PC-3 (cell line): Measurements from ENCODE around the gene KCNK2. TPM values are rescaled to one million over a fixed set of nuclear protein-coding genes. Genes with fewer than 3 reads are reported as not detected.

ENCODE experiments used
- ATAC-seq: fragments of 200-7000 bp; cut with Tn5 transposase; 2 replicates; pipeline ENCODE4 v1.9.1; 2020; ENCODE audit warnings: mild to moderate bottlenecking, moderate library complexity
- BruUV-seq: library from RNA; stranded (reverse); fragments of 400-500 nt; replicated peaks from 2 replicates; lab custom pipeline; 2021; lab: Mats Ljungman, UMichigan
- CTCF ChIA-PET: fragments of 300-600 bp; sonication (Branson Sonifier 250); formaldehyde crosslinking; loops from one replicate; lab custom pipeline; 2022; ENCODE audit warnings: antibody characterized with exemption; lab: Charles Lee
- POLR2A ChIA-PET: fragments of 300-600 bp; sonication (Branson Sonifier 250); formaldehyde crosslinking; loops from one replicate; lab custom pipeline; 2022; ENCODE audit warnings: antibody characterized with exemption; ENCODE audit not compliant: unreplicated experiment; lab: Charles Lee
- DNase-seq: peaks from one replicate; pipeline ENCODE4 v3.0.0-alpha.2; 2015
- H2AFZ ChIP-seq: fragments of 300-600 bp; sonication (generic); 2 replicates; pipeline ENCODE4 v1.6.0; 2016; ENCODE audit warnings: antibody characterized with exemption, low read length
- H3F3A ChIP-seq: fragments of 300-600 bp; sonication (generic); one replicate; pipeline ENCODE4 v1.6.0; 2017; ENCODE audit warnings: antibody characterized with exemption, low read length, control low read depth, mild to moderate bottlenecking; ENCODE audit not compliant: unreplicated experiment
- H3K27ac ChIP-seq: fragments of 300-600 bp; sonication (generic); 2 replicates; pipeline ENCODE4 v1.5.1; 2016; ENCODE audit warnings: mild to moderate bottlenecking, low read length
- H3K27me3 ChIP-seq: fragments of 300-600 bp; sonication (generic); 2 replicates; pipeline ENCODE4 v1.6.1; 2016; ENCODE audit warnings: low read length, mixed read lengths
- H3K36me3 ChIP-seq: fragments of 300-600 bp; sonication (generic); 2 replicates; pipeline ENCODE4 v1.6.1; 2016; ENCODE audit warnings: low read depth, mixed run types, low read length, mixed read lengths
- H3K4me1 ChIP-seq: fragments of 300-600 bp; sonication (generic); 2 replicates; pipeline ENCODE4 v1.5.1; 2016; ENCODE audit warnings: low read length; ENCODE audit not compliant: insufficient read depth
- H3K4me2 ChIP-seq: fragments of 300-600 bp; sonication (generic); 2 replicates; pipeline ENCODE4 v1.6.0; 2016; ENCODE audit warnings: low read length
- H3K4me3 ChIP-seq: fragments of 300-600 bp; sonication (generic); 2 replicates; pipeline ENCODE4 v1.5.1; 2016; ENCODE audit warnings: mild to moderate bottlenecking, low read length, mixed read lengths
- H3K79me2 ChIP-seq: fragments of 300-600 bp; sonication (generic); 2 replicates; pipeline ENCODE4 v1.6.1; 2017; ENCODE audit warnings: low read length, mixed read lengths
- H3K9ac ChIP-seq: fragments of 300-600 bp; sonication (generic); 2 replicates; pipeline ENCODE4 v1.6.0; 2016; ENCODE audit warnings: mild to moderate bottlenecking, low read length
- H3K9me2 ChIP-seq: fragments of 300-600 bp; sonication (generic); replicated peaks from 2 replicates; pipeline ENCODE4 v1.6.1; 2016; ENCODE audit warnings: mixed run types, low read length, mixed read lengths
- H3K9me3 ChIP-seq: fragments of 300-600 bp; sonication (generic); 2 replicates; pipeline ENCODE4 v1.6.1; 2016; ENCODE audit warnings: low read length, mixed read lengths
- H4K20me1 ChIP-seq: fragments of 300-600 bp; sonication (generic); 2 replicates; pipeline ENCODE4 v1.6.1; 2016; ENCODE audit warnings: low read length, mixed read lengths
- EZH2 ChIP-seq: fragments of 300-600 bp; sonication (generic); IDR thresholded peaks from one replicate; pipeline ENCODE4 v1.6.1; 2017; ENCODE audit warnings: antibody characterized with exemption, mild to moderate bottlenecking, low read length; ENCODE audit not compliant: unreplicated experiment
- EZH2phosphoT487 ChIP-seq: fragments of 300-600 bp; sonication (generic); IDR thresholded peaks from 2 replicates; pipeline ENCODE4 v1.6.1; 2018; ENCODE audit warnings: mild to moderate bottlenecking, antibody characterized with exemption, low read length, borderline replicate concordance
- intact Hi-C: fragments of 100-400 bp; cut with micrococcal nuclease; formaldehyde crosslinking; loops from 2 replicates; pipeline ENCODE4 v1.9.0; 2023
- total RNA-seq: library from RNA; depleted of rRNA; stranded (reverse); fragments of >200 nt; gene quantifications from 2 replicates; pipeline ENCODE4 v1.2.3, GENCODE V29; 2014
- TF ChIP-seq, protein P1 (sequence below): fragments of 300-600 bp; sonication (generic); conservative IDR thresholded peaks from 2 replicates; pipeline ENCODE4 v1.5.1; 2017; ENCODE audit warnings: antibody characterized with exemption, low read depth, mild to moderate bottlenecking, low read length

Gene KCNK2
- total RNA-seq, 1 experiment from 2014 or later: not detected

DNA sequence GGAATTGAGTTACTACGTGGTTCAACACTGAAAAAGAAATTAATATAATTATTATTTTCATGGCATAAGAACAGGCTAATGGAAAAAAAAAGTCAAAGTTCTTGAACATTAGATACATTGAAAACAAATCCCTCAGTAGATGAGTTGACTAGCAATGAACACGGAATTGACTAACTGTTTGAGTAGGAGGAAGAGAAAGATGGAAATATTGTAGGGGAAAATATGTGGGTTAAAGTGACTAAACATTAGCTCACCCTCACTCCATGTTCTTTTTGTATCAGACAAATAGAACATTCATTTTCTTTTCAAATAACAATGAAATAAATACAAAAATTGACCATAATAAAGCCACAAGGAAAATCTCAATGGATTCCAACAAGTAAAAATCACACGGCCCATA is 84.3 kb downstream of the KCNK2 start:
- POLR2A ChIA-PET: interaction anchor here (0.7 kb wide), 1 partner anchor 264 kb away, joined by 6 read pairs; no protein-coding TSS in a partner anchor
- no TSS peak for BruUV-seq
- no peaks in the 10 kb centered on the region for H3F3A ChIP-seq
- H3K9me3 ChIP-seq: no peaks in the 10 kb centered on the region
- H3K79me2 ChIP-seq: no peaks in the 10 kb centered on the region
- H3K4me2 ChIP-seq: no peak overlapping the region
- TF ChIP-seq EZH2 (no peak), EZH2phosphoT487 (no peak)
- TF ChIP-seq, protein P1, sequence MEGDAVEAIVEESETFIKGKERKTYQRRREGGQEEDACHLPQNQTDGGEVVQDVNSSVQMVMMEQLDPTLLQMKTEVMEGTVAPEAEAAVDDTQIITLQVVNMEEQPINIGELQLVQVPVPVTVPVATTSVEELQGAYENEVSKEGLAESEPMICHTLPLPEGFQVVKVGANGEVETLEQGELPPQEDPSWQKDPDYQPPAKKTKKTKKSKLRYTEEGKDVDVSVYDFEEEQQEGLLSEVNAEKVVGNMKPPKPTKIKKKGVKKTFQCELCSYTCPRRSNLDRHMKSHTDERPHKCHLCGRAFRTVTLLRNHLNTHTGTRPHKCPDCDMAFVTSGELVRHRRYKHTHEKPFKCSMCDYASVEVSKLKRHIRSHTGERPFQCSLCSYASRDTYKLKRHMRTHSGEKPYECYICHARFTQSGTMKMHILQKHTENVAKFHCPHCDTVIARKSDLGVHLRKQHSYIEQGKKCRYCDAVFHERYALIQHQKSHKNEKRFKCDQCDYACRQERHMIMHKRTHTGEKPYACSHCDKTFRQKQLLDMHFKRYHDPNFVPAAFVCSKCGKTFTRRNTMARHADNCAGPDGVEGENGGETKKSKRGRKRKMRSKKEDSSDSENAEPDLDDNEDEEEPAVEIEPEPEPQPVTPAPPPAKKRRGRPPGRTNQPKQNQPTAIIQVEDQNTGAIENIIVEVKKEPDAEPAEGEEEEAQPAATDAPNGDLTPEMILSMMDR: no peak
- no peaks in the 10 kb centered on the region for H3K9me2 ChIP-seq
- H4K20me1 ChIP-seq: no peaks in the 10 kb centered on the region
- CTCF ChIA-PET: interaction anchor here (0.6 kb wide), 1 partner anchor 356 kb away, joined by 4 read pairs; no protein-coding TSS in a partner anchor
- H3K4me1 ChIP-seq: 0 out of 2 replicates have a peak, but pooled peaks cover 8% of the 10 kb centered on the region
- no peak overlapping the region for H2AFZ ChIP-seq
- intact Hi-C loops: no loop called here
- H3K27ac ChIP-seq: no peak overlapping the region
- peak; percentile 64 for DNase-seq
- no peaks in the 10 kb centered on the region for H3K27me3 ChIP-seq
- no peaks in the 10 kb centered on the region for H3K36me3 ChIP-seq
- H3K9ac ChIP-seq: no peak overlapping the region
- no peak; the same call in 1 of the 2 replicates for ATAC-seq
- no peak overlapping the region for H3K4me3 ChIP-seq

DNA sequence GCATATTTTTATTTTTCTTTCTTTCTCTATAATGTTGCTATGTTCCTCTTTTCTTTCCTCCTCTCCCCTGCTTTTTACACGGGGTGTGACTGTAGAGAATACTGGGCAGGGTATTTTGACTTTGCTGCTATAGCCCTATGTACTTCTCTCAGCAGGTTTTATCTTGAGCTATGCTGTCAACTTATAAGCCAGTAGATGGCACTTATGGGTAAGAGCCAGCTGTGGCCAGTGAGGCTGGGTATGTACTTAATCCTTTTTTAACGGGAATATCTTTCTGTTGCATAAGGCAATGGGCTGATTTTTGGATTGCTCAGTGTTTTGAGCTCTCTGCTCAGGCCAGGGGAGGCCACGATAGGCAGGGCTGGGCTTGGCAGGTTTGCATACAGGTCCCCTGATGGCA is 99.0 kb downstream of the KCNK2 start:
- POLR2A ChIA-PET: interaction anchor here (0.6 kb wide), 1 partner anchor 124 kb away, joined by 3 read pairs; no protein-coding TSS in a partner anchor
- BruUV-seq: no TSS peak

More for the DNA sequence above, 99.0 kb downstream of the KCNK2 start:
- DNase-seq (peak; percentile 80), ATAC-seq (peak; percentile 99)
- H3K27ac ChIP-seq: no peak overlapping the region
- no peaks in the 10 kb centered on the region for H4K20me1 ChIP-seq
- no peaks in the 10 kb centered on the region for H3K27me3 ChIP-seq
- H3F3A ChIP-seq: no peaks in the 10 kb centered on the region
- no peak overlapping the region for H3K4me2 ChIP-seq
- TF ChIP-seq, protein P1: peak; percentile 91
- TF ChIP-seq EZH2phosphoT487: no peak
- no peak overlapping the region for H2AFZ ChIP-seq
- CTCF ChIA-PET: interaction anchor here (0.5 to 2.0 kb wide), 10 partner anchors 10 to 423 kb away, joined by 3 to 15 read pairs (median 4); no protein-coding TSS in a partner anchor
- intact Hi-C loops: loop anchor here (1.0 kb wide), 4 partner anchors 336 to 425 kb away; no protein-coding TSS in a partner anchor
- H3K9ac ChIP-seq: no peak overlapping the region
- H3K4me1 ChIP-seq: no peaks in the 10 kb centered on the region
- no peaks in the 10 kb centered on the region for H3K9me3 ChIP-seq
- no peaks in the 10 kb centered on the region for H3K79me2 ChIP-seq
- no peaks in the 10 kb centered on the region for H3K9me2 ChIP-seq
- H3K4me3 ChIP-seq: no peak overlapping the region
- H3K36me3 ChIP-seq: no peaks in the 10 kb centered on the region
